HG03103 (cell line): ENCODE results near the gene SSR1.
"Not testable (repeated sequence)": the region's sequence is repeated elsewhere in the genome, so short reads cannot be mapped to it uniquely, and the experiment has no call there.

Source experiments
- ATAC-seq: cut with Tn5 transposase; IDR thresholded peaks from one replicate; pipeline ENCODE4 v1.9.1; 2021; ENCODE audit warnings: low read depth; ENCODE audit not compliant: unreplicated experiment

Gene SSR1

GRCh38 chr6:7319406-7319805 lies 6.4 kb upstream of the SSR1 start:
- not testable (repeated sequence) for ATAC-seq

- no peak for ATAC-seq
Observed at GRCh38 chr6:7317538-7317937, 4.5 kb upstream of the SSR1 start.

GRCh38 chr6:7316658-7317533 lies 3.9 kb upstream of the SSR1 start:
- no peak for ATAC-seq

GRCh38 chr6:7315948-7316365 lies 3.0 kb upstream of the SSR1 start:
- no peak for ATAC-seq

DNA sequence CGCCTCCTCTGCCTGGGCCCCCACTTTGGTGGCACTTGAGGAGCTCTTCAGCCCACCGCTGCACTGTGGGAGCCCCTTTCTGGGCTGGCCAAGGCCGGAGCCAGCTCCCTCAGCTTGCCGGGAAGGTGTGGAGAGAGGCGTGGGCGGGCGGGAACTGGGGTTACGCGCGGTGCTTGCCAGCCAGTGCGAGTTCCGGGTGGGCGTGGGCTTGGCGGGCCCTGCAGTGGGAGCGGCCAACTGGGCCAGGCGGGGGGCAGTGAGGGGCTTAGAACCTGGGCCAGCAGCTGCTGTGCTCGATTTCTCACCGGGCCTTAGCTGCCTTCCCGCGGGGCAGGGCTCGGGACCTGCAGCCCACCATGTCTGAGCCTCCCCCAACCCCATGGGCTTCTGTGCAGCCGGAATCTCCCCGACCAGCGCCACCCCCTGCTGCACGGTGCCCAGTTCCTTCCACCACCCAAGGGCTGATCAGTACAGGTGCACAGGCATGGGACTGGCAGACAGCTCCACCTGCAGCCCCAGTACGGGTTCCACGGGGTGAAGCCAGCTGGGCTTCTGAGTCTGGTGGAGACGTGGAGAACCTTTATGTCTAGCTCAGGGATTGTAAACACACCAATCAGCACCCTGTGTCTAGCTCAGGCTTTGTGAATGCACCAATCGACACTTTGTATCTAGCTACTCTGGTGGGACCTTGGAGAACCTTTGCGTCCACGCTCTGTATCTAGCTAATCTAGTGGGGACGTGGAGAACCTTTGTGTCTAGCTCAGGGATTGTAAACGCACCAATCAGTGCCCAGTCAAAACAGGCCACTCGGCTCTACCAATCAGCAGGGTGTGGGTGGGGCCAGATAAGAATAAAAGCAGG lies 2.3 kb upstream of the SSR1 start:
- not testable (repeated sequence) for ATAC-seq

DNA sequence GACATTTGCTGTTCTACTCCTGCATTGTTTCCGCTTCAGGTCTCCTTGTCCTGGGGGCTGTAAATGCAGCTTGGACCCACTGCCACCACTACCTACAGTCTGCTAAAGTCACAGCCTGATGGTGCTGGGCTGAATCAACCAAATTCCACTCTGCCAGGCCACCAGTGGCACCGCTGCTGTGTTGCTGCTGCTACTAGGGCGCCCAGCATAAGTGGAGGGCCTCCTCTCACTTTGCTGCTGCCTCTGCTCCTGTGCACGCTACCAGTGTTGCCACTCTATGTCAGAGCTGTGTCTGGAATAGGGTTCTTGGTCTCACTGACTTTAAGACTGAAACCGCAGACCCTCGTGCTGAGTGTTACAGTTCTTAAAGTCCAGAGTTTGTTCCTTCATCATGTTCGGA lies 1.4 kb upstream of the SSR1 start:
- ATAC-seq, result no peak

DNA sequence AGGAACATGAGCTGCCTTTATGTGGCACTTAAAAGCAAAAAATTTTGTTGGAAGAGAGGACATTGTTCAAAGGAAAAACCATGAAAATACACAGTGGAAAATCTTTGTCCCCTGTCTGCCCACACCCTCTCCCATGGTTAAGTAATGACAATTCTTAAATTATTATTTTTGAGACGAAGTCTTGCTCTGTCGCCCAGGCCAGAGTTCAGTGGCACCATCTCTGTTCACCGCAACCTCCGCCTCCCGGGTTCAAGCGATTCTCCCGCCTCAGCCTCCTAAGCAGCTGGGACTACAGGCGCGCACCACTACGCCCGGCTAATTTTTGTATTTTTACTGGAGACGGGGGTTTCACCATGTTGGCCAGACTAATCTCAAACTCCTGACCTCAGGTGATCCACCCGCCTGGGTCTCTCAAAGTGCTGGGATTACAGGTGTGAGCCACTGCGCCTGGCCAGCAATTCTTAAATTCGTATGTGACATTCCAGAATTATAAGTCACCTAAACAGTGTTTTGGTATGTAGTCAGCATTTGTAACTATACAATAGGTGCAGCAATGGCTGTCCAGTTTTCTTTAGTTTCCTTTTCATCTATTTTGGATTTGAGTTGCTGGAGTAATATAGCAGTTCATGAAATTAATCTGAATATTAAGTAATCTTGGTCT lies 636 bp upstream of the SSR1 start:
- ATAC-seq, result no peak

- no peak for ATAC-seq
Observed at GRCh38 chr6:7311917-7312615, 933 bp downstream of the SSR1 start.

DNA sequence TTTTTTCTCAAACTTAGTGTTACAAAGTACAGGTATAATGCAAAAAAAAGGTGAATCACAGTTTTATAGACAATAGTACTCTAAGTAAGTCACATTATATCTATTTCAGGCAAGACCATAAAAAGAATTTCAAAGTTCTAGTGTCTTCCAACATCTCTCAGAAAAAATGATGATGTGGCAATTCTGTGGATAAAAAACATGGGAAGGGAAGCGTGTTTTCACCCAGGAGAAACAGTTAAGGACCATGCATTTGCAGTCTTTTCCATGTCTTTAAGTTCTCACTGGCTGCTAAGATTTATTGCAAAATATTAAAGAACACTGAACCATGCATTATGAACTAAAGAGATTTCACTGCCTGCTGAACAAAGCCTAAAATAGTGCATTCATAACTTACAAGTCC lies 1.8 kb downstream of the SSR1 start:
- no peak for ATAC-seq

GRCh38 chr6:7309050-7309449 lies 3.9 kb downstream of the SSR1 start:
- no peak for ATAC-seq

GRCh38 chr6:7307533-7307932 lies 5.5 kb downstream of the SSR1 start:
- no peak for ATAC-seq

DNA sequence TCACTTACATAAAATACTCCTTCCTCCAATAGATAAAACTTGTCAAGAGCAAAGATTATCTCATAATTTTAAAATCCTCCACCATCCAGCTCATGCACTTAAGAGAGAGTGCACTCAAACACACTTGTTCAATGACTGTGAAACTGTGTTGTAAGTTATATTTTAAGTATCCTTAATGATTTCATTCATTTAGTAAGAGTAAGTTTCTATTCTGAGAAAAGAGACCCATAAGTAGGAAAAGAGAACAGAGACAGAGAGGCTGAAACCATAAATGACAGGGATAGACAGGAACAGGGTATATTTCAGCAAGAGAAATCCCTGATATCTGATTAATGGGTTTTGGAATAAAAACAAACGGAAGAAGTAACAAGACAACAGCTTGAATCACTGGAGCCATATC lies 8.2 kb downstream of the SSR1 start:
- ATAC-seq, result no peak

- ATAC-seq, result no peak
Observed at GRCh38 chr6:7301702-7302101, 11.3 kb downstream of the SSR1 start.

- ATAC-seq, result no peak
Observed at GRCh38 chr6:7300926-7301325, 12.1 kb downstream of the SSR1 start.

GRCh38 chr6:7298113-7298512 lies 14.9 kb downstream of the SSR1 start:
- ATAC-seq, result no peak

GRCh38 chr6:7296602-7297001 lies 16.4 kb downstream of the SSR1 start:
- no peak for ATAC-seq

DNA sequence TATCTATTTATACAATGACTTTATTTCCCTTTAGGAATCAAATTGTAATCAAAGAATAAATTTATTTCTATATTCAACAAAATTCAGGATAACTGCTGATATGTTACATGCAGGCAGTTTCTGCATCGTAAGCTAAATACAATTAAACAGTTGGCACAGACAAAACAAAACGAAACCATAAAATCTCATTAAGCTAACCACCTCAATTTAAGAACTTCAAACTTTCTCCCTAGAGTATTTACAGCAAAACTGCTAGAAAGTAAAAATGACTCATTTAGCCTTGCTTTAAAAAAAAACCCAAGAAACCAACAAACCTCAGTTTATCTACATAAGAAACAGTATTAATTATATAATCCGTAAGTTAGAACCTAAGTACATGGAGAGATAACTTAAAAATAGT lies 17.1 kb downstream of the SSR1 start:
- no peak for ATAC-seq

DNA sequence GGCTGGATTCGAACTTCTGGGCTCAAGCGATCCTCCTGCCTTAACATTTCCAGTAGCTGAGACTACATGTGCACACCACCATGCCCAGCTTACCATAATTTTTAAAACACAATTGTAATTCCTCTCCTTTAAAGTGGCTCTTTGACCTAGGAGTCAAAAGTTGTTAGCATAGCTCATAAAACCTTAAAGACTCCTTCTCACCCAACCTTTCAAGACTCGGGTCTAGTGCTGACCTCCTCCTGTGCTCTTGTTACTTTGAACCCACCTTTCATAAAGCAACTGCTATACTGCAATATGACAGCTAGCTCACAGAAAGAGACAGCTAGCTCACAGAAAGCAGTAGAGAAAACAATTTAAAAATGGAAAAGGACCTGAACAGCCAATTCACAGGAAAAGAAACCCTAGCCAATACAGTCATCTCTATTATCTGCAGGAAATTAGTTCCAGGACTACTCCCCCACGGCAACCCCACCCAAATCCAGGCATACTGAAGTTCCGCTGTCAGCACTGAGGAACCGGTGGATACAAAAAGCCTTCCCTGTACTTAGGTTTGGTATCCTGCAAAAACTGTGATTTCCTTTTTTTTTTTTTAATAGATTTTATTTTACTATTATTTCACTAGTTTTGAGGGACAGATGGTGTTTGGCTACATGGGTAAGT lies 20.3 kb downstream of the SSR1 start:
- ATAC-seq, result no peak

DNA sequence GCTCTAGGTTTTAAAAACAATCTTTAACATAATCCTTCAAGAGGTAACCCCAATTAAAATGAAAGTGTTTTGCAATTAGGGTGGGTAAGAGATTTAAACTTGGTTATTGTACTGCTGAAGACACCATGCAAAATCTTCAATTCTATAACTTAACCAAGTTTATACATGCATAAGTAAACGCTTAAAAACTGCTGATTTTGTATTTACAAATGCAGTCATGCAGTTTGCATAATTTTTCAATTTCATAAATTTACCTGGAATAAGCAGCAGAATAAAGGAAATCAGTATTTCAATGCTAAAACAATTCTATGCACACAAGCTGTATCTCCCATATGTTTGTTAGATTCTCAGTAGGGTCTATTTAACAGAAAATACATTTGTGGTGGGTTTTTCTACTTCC lies 22.9 kb downstream of the SSR1 start:
- ATAC-seq, result no peak

- ATAC-seq, result no peak
Observed at GRCh38 chr6:7285416-7285815, 27.6 kb downstream of the SSR1 start.
